HG03457 (cell line): ENCODE results near the gene TRPM2.

ENCODE experiments used
- ATAC-seq: cut with Tn5 transposase; IDR thresholded peaks from one replicate; pipeline ENCODE4 v1.9.1; 2021; ENCODE audit warnings: moderate number of reproducible peaks; ENCODE audit not compliant: unreplicated experiment

Gene TRPM2

DNA sequence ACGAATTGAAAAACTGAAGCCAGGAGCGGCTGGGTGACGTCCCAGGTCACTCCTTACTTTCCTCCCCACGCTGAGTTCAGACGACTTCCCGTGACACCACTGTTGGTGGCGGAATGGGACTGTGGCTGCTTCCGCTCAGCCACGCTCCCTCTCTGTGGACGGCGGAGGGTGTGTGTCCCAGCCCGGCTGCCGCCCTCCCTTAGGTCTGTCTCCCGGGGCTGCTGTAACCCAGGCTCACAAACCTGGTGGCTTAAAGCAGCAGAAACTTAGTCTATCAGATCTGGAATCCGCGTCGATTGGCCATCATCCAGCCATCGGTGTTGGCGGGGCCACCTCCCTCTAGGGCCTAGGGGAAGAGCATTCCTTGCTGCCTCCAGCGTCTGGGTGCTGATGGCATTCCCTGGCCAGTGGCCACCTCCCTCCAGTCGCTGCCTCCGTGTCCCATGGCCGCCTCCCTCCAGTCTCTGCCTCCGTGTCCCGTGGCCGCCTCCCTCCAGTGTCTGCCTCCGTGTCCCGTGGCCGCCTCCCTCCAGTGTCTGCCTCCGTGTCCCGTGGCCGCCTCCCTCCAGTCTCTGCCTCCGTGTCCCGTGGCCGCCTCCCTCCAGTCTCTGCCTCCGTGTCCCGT lies 17.5 kb downstream of the TRPM2 start:
- no peak for ATAC-seq

DNA sequence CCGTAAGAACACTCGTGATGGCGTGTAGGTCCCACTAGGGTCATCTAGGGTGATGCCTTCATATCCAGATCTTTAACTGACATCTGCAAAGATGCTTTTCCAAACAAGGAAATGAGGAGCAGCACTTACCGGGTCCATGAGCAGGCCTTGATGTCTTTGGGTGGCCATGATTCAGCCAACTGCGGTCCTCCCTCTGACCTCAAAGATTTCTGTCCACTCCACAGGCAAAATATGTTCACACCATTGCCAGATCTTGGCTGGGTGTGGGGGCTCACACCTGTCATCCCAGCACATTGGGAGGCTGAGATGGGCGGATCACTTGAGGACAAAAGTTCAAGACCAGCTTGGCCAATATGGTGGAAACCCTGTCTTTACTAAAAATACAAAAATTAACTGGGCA lies 18.2 kb downstream of the TRPM2 start:
- ATAC-seq = no peak

DNA sequence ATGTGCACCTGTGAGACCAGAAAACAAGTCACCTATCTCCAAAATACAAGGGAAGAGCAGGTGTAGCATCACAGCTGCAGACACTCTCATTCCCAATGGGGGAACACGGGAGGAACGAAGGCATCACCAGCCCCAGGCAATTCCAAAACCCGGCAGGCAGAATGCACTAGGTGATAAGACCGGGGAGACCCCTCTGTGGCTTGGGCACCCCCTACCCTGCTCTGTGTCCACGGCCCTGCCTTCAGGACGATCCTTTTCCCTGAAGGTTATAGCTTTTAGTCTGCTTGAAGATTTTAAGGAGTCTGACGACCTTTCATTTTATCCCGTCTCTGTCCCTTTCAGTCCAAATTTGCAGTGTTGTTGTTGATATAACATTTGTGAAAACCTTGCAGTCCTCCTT lies 19.2 kb downstream of the TRPM2 start:
- no peak for ATAC-seq

DNA sequence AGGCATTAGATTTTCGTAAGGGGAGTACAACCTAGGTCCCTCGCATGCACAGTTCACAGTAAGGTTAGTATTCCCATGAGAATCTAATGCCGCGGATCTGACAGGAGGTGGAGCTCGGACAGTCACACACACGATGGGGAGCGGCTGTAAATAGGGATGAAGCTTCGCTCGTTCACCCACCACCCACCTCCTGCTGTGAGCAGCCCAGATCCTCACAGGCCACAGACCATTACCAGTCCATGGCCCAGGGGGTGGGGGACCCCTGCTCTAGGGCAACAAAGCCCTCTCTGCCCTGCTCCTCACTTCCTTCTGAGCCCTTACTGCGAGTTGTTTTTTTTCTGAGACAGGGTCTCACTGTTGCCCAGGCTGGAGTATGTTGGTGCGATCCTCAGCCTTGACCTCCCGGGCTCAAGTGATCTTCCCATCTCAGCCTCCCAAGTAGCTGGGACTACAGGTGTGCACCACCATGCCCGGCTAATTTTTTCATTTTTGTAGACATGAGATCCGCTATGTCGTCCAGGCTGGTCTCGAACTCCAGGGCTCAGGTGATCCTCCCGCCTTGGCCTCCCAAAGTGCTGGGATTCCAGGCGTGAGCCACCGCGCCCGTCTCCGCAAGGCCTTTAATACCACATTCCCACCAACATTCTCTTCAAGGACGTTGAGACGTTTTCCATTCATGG lies 21.3 kb downstream of the TRPM2 start:
- no peak for ATAC-seq

DNA sequence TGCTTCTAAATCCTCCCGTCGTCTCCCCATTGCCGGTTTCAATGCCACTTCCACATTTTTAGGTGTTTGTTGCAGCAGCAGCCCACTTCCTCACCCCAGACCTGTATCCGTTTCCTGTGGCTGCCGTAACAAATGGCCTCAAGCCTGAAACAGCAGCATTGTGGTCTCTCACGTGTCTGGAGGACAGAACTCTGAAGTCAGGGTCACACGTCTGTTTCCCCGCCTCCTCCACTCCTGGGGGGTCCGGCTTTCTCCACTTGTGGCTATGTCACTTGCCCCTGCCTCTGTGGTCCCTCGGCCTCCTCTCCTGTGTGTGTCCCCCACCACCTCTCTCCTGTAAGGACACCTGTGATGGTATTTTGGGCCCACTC lies 21.8 kb downstream of the TRPM2 start:
- no peak for ATAC-seq

DNA sequence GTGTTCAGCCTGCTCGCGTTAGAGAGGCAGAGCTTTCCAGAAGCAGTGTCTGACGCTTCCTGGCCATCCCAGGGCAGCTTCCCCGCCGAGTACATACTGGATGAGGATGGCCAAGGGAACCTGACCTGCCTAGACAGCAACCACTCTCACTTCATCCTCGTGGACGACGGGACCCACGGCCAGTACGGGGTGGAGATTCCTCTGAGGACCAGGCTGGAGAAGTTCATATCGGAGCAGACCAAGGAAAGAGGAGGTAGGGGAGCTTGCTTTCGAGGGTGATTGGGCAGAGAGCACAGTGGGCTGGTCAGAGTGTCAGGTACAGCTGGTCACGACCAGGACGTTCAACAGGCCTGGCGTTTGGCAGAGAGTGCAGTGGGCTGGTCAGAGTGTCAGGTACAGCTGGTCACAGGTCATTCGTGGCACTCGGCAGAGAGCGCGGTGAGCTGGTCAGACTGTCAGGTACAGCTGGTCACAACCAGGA lies 22.4 kb downstream of the TRPM2 start:
- ATAC-seq = no peak

DNA sequence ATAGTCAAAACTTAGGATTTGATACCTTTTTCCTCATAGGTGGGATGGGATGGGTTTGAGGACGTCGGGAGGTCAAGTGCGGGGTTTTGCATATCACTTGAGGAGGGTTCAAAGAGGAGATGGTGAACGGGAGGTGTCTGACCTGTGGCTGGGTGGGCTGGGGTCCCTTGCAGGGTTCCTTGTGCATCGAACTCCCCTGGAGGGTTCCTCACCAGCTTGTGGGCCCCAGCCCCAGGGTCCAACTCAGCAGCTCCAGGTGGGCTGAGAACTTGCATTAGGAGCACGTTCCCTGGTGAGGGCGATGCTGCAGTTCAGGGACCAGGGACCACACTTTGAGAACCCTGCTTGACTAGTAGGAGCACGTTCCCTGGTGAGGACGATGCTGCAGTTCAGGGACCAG lies 23.2 kb downstream of the TRPM2 start:
- ATAC-seq = no peak

DNA sequence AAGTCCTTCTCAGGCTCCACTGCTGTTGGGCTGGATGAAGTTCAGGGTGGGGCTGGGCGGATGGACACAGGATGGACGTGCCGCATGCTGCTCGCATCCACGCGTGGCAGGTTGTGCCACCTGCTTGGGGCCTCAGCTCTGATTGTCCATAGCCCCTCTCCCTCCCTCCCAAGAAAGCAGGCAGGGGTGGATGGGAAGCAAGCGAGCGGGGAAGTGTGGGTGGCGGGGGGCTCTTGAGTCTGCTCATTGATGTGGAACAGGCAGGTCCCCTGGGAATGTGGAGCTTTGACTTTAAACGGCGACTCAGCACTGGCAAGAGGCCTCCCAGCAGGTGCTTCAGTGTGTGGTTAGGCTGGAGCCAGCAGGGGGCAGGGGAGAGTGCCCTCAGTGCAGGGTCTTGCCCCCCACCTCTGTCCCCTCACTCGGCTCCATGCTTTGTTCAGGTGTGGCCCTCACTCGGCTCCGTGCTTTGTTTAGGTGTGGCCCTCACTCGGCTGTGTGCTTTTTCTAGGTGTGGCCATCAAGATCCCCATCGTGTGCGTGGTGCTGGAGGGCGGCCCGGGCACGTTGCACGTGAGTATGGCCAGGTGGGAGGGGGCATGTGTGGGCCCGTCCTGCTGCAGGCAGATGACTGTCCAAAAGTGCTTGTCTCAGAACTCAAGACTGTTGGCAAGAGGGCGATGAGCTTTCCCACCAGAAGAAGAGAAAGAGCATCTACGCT lies 23.9 kb downstream of the TRPM2 start:
- ATAC-seq = no peak

DNA sequence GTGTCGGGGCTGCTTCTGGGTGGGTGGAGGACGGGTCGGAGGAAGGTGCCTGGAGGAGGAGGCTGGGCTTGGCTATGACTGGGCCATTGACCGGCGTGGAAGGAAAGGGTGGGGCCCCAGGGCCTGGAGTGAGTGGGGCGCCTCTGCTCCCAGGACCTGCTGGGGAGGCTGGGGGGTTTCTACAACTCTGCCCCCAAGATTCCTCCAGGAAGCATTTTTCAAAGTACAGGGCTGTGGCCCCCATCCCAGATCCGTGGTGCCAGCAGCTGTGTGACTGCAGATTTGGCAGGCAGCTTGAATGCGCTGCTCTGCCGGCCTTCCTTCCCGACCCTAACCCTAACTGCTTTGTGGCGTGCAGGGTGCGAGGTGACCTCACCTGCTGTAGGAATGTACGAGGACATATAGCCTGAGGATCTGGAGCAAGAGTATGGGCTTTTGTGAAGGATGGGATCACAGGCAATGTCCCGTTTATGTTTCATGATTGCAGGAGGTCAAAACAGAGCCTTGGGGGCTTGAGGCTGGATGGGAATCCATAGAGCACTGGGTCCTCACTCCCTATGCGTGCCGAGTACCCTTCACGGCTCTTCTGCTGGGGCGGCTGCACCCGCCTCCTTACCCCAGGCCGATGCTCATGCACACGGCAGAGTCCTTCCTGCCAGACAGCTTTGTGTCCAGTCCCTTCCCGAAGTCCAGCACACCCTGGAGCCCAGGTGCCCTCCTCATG lies 24.7 kb downstream of the TRPM2 start:
- no peak for ATAC-seq

DNA sequence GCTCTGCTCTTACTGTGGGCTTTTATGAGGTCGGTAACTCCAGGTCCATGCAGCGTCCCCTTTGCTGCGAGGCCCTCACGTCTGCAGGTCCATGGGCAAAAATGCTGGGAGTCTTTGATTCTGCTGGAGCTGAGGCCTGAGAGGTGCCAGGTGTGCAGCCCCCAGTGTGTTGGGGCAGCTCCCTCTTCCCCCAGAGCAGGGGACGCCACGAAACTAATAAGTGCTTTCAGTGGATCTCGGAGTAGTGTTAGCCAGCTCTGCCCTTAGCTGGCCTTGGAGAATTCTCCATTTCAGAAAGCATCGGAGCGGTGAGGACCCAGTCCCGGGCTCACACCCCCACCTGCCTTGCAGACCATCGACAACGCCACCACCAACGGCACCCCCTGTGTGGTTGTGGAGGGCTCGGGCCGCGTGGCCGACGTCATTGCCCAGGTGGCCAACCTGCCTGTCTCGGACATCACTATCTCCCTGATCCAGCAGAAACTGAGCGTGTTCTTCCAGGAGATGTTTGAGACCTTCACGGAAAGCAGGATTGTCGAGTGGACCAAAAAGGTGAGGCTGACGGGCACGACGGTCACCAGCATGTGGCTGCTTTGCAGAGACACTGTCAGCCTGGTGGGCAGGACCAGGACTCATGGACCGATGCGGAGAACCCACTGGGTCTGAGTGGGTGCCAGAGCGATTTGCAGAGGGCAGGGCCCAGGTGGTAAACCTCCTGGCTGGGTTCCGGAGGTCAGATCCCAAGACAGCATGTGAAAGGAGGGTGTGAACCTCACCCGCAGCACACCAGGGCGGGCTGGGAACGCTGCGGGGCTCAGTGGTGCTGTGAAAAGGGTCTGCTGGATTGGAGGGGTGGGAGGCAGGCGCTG lies 25.5 kb downstream of the TRPM2 start:
- ATAC-seq = no peak

DNA sequence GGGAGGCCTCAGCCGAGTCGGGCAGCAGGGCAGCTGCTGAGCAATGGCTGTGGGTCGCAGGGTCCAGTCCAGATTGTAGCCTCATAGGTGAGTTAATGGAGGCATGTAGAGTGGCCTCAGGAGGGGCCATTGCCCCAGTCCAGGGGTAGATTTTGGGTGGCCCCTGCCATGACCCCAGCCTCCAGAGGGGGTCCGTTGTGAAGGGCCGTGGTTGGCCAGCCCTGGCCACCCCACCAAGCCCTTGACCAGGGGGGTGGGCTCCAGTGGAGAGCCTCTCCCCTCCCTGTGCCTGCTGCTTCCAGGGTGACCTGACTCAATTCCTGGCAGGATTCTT lies 26.1 kb downstream of the TRPM2 start:
- ATAC-seq = no peak

DNA sequence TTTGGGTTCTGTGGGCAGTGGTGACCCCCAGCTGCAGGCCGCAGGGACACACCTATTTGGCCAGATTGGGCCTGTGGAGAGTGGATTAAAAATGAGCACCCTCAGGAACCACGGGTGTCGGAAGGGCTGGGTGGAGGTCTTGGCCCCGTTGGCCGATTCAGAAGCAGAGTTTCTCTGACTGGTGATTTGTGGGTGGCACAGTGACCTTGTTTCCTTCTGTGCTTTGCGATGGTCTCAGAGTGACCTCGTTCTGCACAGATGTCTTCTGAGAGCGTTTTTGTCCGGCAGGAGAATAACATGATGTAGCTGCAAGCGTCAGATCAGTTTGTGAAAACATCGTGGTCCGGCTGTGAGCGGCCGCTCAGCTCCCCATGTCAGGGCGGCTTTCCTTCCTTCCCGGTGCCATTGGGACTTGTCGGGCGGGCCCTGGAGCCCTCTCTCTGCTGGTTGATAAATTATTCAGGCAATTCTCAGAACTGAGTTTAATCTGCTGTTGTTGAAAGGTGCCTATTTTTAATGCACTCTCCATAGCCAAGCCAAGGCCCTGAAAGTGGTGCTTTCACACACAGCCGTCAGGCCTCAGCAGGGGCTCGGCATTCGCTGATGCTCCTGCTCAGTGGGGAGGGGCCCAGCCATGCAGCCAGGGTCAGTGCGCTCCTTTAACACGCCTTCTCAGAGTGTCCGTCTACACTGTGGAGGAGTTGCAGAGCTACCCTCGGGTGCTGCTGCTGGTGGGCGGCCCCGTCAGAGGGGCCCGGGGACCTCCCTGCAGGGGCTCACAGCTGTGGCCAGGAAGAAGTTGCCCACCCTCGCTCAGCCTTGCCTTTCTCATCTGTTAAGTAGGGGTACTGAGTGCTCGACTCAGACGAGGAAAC lies 26.8 kb downstream of the TRPM2 start:
- no peak for ATAC-seq

DNA sequence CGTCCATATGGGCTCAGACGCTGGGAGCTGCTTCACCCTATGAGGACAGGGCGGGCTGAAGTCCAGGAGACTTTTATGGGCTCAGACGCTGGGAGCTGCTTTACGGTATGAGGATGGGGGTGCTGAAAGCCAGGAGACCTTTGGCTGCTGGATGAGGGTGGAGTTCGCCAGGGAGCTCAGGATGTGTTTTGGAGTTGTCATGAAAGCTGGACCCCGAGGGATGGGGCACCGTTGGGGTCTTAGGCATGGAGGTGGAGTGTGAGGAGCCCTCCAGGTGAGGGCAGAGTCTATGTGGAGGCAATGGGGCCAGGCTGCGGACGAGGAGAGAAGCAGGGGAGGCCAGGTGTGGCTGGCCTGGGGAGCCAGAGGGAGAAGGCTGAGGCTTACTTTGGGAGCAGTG lies 27.5 kb downstream of the TRPM2 start:
- no peak for ATAC-seq

DNA sequence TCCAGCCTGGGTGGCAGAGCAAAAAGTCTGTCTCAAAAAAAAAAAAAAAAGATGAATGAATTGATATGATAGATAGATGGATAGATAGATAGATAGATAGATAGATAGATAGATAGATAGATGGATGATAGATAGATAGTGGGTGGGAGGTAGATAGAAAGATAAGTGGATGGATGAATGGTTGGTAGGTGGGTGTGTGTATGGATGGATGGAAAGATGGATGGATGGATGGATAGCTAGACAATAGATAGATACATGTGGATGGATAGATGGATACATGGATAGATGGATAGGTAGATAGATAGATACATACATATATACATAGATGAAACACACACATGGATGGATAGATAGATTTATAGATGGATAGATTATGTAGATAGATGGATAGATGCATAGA lies 28.5 kb downstream of the TRPM2 start:
- ATAC-seq = no peak

DNA sequence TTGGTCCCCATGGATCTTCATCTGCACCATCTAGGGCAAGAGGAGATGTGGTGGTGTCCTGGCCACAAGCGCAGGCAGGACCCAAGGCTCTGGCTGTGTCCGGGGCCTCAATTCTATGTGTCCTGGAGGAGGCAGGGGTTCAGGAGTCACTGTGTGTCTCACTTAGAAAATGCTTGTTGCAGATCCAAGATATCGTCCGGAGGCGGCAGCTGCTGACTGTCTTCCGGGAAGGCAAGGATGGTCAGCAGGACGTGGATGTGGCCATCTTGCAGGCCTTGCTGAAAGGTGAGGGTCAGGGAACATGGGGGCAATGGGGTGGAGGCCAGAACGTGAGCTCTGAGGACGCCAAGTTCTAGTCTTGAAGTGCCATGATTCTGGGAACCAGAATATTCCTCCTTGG lies 29.1 kb downstream of the TRPM2 start:
- ATAC-seq = no peak

DNA sequence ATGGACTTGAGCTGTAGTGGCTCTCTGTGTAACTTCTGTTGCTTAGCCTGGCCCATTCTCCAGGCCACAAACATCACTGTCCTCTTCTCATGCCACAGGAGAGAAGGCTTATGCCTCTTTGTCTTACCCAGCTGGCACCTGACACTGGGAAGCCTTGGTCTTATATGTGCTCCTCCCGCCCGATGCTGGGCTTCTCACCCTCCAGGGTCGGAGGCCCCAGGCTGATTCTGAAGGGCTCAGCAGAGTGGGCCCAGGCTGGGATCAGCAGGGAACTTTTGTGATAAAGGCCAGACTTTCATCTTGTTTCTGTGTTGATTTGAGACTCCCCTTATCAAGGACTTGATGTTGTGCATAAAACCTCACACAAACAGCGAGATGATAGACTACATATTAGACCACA lies 29.8 kb downstream of the TRPM2 start:
- no peak for ATAC-seq

DNA sequence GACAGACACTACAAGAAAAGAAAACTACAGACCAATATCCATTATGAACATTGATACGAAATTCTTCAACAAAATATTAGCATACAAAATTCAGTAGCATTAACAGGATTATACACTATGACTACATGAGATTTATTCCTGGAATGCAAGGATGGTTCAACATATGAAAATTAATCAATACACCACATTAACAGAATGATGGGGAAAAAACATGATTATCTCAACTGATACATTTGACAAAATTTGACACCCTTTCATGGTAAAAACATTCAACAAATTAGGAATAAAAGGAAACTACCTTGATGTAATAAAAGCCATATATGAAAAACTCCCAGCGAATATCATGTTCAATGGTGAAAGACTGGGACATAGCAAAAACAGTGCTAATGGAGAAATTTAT lies 31.5 kb downstream of the TRPM2 start:
- ATAC-seq = no peak

DNA sequence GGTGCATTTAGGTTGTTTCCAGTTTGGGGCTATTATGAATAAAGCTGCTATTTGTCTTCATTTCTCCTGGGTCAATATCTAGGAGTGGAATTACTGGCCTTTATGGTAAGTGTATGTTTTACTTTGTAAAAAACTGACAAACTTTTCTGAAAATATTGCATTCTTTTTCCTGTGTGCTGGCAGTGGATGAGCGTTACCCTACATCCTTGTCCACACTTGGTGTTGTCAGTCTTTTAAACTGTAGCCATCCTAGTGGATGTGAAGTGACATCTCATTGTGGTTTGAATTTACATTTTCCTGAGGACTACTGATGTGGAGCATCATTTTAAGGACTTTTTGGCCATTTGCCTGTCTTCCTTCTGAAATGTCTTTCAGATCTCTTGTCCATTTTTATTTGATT lies 35.9 kb downstream of the TRPM2 start:
- ATAC-seq = no peak

DNA sequence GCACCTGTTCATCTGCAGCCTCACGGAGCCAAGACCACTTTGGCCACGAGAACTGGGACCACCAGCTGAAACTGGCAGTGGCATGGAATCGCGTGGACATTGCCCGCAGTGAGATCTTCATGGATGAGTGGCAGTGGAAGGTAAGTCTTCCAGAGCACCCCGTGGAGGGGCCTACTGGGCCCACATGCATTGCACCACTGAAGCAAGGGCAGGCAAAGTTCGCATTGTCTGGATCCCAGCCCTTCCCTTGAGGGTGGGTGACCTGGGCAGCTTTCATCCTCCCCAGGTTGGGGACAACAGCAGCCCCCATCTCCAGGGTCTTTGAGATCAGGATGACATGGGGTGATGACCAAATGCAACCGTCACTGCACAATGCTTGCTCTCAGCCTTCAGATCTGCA lies 37.5 kb downstream of the TRPM2 start:
- ATAC-seq = no peak
